Hematopoietic multipotent progenitor cell treated with erythropoietin and hydrocortisone succinate and interleukin-3 and kit ligand, for 8 days (in vitro differentiated cells): ENCODE data around the gene BTNL3.

ENCODE experiments used
- DNase-seq: peaks from one replicate; pipeline ENCODE4 v3.0.0-alpha.2; 2015

BTNL3 gene

GRCh38 chr5:181050016-181050415 lies 61.4 kb downstream of the BTNL3 start:
- no peak for DNase-seq

- DNase-seq = no peak
These were observed 63.4 kb downstream of the BTNL3 start for GRCh38 chr5:181051841-181052671.

GRCh38 chr5:181052672-181053487 lies 64.2 kb downstream of the BTNL3 start:
- DNase-seq = no peak

- no peak for DNase-seq
These were observed 65.0 kb downstream of the BTNL3 start for GRCh38 chr5:181053488-181054121.

GRCh38 chr5:181054138-181054537 lies 65.5 kb downstream of the BTNL3 start:
- DNase-seq = no peak

GRCh38 chr5:181054871-181055459 lies 66.3 kb downstream of the BTNL3 start:
- DNase-seq = no peak
